GM10847 (cell line): Measurements from ENCODE around the gene CLSTN2.

Experiments
- POLR2A ChIP-seq: IDR thresholded peaks from 2 replicates; pipeline ENCODE4 v1.6.1; 2011; ENCODE audit not compliant: insufficient read length; ENCODE audit errors: extremely low read depth

The CLSTN2 gene

DNA sequence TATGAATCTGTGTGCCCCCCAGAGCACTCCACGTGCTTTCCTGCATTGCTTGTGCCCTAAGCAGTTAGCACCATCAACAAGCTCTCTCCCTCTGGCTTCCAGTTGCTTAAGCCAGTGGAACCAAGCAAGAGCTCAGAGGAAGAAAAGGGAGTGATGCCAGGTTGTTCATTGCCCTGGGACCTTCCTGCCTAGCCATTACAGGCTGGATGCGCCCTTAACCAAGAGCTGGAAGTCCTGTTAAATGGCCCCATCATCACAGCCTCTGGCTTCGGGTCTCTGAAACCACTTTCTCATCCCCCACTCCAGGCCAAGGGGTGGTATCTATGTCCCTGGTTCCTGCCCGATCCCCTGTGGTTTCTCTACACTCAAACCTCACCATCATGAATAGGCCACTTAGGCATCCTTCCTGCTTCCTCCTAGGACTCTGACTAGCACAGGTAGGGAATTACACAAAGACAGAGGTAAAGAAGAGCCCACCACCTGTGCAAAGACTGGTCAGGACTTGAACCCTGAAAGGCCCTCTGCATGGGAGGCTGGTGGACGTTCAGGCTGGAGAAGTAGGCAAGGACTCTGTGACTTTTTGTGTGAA is 433.3 kb downstream of the CLSTN2 start:
- no peak for TF ChIP-seq POLR2A

DNA sequence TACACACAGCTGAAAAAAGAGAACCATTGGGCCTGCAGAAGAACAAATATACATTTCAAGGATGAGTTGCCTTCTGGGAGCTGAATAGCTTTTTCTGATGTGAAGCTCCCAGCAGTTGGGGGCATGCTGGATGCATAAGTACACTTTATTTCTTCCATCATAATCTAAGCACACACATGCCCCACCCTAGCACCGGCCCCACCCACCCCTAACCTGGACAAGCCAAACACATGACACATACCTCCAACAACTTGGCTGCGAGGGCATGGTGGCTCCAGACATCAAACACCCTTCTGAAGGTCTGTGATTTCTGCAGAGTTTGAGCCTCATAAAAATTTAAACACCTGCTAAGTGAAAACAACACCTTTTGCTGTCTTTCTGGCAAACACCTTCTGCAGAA is 435.7 kb downstream of the CLSTN2 start:
- TF ChIP-seq POLR2A: no peak

DNA sequence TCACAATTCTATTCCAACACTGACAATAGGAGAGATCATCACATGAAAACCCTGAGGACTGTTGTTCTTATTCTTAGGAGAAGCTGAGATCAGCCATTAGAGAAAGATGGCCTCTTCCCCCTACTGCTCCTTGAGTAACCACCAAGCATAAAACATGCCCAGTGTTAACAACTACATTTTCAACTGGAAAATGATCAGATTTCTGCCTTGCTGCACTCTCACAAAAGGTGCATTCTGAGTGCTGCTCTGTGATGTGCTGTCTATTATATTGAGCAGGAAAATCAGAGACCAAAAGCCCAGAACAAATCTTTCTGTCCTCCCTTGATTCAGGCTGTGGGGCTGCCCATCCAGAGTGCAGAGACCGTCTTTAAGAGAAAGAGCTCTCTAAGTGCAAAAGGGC is 438.2 kb downstream of the CLSTN2 start:
- no peak for TF ChIP-seq POLR2A

DNA sequence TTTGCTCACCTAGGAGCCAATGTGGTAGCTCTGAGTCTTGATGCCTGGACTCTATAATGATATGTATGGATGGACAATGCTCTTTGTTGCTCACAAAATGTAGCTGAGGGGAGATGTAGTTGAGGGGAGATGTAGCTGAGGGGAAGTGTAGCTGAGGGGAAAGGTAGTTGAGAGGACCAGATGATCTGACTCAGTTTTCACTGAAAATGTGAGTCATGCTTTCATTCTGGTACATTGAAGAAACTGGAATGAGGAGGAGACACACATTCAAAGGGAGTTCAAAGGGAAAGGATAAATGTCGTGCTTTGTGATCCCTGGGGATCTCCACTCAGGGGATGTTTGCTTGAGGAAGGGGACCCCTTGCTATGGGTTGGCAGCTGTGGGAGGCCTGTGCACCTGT is 440.0 kb downstream of the CLSTN2 start:
- no peak for TF ChIP-seq POLR2A

DNA sequence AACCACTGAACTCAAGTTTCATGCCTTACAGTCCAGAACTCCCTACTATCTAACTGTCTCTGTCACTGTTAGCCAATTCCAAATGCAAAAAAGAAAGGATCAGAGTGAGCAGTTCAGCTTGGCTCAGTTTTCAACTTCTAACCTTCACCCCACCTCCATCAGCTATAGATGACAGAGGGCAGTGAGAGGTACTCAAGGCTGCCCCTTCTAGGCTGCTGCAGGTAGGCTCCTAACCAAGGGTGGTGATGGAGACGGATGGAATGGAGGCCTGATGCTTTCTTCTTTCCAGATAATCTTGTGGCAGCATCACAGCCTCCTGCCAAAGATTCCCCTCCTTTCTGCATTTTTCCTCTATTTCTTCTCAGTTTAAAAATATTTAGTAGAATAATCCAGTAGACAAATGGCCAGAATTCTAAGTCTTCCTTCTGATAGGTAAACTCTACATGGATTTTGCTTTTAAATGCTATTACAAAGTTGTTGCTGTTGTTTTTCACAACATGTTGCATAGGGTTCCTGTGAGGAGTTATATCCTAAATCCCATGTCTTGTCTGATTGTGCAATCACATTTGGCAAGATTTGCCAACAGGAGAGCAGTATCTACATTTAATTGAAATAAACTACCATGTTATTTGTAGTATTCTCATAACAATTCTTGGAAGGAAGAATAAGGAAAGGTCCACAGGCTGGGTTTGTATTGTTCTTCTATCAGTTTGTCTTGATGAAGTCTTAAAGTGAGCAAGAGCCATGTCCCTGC is 441.3 kb downstream of the CLSTN2 start:
- no peak for TF ChIP-seq POLR2A

DNA sequence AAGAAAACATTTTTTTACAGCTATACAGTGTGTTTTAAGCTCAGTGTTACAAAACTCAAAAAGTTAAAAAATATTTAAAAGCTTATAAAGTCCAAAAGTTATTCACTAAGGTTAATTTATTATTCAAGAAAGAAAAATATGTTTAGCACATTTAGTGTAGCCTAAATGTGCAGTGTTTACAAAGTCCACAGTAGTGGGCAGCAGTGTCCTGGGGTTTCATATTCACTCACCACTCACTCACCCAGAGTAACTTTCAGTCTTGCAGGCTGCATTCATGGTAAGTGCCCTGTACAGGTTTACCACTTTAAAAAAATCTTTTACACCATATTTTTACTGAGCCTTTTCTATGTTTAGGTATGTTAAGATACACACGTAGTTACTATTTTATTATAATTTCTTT is 442.7 kb downstream of the CLSTN2 start:
- no peak for TF ChIP-seq POLR2A

DNA sequence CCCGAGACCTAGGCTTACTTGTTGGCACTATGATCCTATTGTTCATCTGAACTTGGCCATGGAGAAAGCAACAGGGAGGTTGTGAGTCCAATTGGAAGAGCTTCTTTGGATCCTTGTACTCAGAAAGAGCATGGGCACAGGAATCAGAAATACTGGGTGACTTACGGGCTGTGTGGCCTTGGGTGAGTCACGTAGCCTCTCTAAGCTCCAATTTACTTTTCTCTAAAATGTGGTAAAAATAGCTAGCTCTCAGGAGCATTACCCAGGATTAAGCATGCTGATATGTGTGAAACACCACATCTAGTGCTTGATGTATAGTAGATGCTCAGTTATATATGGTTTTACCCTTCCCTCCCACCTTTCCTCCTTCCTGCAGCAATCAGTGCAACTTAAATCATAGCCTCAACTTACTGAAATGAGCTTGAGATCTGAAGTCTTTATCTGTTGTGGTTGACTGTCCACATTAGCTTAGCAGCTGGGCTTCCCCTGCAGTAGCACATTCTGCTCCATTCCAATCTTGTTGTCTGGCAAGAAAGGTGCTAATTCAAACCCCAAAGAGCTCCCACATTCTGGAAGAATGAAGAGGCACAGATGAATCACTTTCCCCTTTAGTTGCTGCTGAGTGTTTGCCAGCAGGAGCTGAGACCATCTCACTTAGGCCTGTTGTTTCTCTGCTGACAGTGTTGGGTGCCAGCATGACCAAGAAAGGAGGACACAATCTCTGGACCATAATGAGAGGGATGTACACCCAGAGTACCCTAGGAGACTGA is 443.8 kb downstream of the CLSTN2 start:
- no peak for TF ChIP-seq POLR2A

DNA sequence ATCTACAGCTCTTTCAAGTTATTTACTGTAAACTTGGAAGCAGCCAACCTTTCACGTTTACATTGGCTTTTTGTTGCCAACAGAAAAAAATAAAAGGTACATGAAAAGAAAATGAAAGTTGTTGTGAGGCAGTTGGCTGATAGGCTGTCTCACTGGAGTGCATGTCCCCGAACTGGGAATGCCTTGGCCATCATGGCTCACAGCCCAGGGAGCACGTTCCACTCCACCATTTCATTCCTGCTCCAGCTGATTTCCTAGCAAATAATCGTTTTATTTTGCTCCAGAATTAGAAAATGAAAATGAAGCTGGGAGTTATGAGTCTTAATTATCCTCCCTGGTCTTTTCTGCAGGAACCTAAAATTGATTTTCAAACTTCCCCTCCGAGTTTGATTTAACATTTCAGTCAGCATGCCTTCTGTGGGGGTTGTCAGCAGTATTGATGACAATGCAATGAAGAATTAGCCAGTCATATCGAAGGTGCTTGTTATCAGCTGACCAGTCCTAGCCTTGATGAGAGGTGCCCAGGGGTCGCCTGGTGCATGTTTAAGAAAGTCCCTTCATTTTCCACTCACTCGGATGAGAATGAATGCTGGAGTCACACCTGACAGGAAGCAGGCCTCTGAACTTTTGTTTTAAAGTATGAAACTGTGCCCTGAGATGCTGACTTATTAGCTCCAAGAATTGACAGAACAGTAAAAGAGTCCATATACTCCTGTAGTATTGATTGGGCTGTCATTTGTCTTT is 449.2 kb downstream of the CLSTN2 start:
- TF ChIP-seq POLR2A: no peak

DNA sequence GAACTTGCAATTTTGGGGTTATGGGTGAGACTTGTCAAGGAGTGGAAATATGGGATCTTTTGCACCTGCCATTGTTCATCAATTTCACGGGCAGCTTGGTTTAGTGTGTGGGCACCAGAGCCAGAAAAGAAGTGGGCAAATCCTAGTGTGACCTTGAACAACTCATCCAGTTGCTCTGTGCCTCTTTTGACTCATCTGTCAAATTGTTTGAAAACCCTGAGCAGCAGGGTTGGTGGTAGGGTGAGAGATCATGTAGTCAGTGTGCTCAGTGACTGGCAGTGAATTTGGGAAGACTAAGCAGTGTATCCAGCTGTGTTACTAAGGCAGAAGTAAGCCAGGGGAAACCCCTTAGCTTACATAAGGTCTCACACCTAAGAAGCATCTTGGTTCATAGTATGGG is 449.9 kb downstream of the CLSTN2 start:
- TF ChIP-seq POLR2A: no peak

DNA sequence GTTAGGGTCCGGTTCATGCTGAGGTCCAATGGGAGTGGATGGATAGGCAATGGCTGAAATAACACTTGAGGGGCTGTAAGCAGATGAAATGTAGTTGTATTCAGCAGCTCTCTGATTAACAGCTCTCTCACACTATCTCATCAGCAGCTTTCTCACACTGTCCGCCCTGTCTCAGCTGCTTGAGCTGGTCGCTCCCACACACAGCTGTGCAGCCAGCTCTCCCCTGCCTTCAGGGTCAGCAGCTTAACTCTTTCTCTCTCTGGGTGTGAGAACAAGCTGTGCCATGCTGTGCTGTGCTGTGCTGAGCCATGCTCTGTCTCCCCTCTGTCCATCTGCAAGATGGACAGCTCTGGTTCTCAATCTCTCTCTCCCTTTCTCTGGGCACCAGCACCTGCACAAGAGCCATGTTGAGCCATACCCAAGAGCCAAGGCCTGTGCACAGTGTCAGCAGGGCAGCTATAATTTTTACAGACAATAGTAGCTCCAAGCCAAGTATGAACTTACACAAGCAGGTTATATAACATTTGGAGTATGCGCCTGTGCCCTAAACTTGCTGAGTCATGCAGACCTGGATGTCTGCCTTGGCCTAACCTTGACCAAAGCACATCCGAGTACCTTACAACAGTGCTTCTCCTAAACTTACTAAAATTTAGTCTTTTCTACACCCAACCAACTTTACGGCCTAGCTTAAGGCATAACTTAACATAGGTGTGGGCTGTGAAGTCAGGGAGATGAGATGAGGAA is 451.5 kb downstream of the CLSTN2 start:
- TF ChIP-seq POLR2A: no peak

DNA sequence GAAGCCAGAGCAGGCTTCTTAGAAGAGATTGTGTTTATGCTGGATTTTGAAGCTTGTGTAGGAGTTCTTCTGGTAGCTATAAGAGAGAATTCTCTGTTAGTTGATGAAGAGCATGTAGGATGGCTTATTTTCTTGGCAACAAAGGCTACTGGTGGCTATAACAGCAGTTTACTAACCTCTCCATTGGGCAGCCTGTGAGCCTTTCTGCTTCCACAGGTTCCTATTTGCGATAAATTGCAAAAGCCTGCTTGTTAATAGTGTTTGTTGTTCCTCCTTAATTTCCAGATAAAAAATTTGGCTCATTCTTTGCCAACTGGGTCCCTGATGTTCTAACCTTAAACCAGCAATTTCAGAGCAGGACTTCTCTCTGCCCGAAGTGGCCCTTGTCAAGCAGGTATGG is 452.3 kb downstream of the CLSTN2 start:
- TF ChIP-seq POLR2A: no peak

DNA sequence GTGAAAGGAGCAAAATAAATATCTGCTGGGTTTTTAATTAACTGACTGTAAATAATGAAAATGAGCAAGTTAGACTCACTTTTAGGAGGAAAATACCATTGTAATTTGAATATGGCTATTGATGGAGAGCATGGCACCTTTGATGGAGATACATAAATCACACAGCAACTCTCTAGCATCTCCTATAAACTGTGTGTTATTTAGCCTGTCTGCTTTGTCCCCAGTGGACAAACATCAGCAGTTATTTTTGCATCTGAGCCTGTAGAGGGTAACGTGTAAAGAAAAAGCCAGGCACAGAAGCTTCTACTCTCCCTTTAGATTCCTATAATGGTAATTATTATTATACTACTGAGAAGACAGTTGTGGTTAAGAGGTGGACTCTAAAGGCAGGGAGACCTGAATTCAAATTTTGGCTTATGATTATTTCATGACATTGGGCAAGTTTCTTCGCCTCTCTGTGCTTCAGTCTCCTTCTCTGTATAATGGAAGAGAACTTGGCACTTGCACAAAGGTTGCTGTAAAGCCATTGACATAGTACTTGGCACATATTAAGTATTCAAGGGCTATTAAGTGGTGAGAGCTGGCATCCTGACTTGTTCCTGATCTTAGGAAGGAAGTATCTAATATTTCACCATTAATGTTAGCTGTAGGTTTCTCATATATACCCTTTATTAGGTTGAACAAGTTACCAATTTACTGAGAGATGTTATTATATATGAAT is 453.4 kb downstream of the CLSTN2 start:
- no peak for TF ChIP-seq POLR2A

DNA sequence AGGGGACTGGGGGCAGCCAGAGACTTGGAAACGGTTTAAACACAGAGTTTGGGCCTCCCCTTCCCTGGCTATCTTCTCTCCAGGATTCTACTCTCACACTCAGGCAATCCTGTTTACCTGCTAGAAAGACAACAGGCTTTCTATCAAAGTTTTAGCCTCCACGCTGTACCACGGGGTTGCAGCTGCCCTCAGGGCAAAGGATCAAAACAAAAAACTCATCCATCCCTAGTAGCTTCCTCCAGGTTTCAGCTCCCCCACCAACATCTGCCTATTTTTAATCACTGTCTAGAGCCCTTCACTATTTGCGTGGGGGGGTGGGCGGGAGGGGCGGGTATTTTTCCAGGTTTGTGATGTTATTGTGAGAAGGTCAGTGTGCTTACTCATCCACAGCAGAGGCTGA is 456.1 kb downstream of the CLSTN2 start:
- no peak for TF ChIP-seq POLR2A

DNA sequence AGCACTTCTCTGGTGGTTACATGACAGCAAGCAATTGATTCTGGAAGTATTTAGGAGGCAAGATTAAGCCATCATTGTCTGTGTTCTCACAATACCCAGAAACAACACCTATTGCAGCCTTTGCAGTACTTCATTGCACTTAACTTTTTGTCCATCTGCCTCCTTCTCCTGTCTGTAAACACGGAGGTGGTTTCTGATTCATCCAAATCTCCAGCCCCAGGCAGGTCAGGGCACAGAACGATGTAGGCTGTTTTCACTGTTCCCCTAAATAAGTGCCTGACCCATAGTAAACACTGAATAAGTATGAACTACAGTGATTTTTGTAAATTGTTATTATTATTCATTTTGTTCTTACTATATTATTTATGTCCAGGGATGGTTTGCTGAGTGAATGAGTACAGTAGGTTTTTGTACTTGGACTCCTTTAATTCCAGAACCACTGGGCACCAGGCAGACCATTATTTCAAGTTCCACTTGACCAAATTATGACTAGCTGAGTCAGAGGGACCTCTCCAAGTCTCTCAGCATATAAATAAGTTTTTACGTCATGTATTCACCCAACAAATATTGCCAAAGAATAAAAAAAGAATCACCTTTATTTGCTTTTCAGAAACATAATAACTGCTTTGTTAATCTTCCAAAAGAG is 459.6 kb downstream of the CLSTN2 start:
- no peak for TF ChIP-seq POLR2A
